MM.1S (cell line): Measurements from ENCODE around the gene RTP5.

Experiments used
- EZH2 ChIP-seq: fragments of 300-600 bp; sonication (generic); optimal IDR thresholded peaks from 2 replicates; pipeline ENCODE3; 2017; ENCODE audit warnings: low read depth, mild to moderate bottlenecking, antibody characterized with exemption, low read length, mixed read lengths
- EZH2phosphoT487 ChIP-seq: fragments of 300-600 bp; sonication (generic); IDR thresholded peaks from 2 replicates; pipeline ENCODE4 v1.6.1; 2018; ENCODE audit warnings: antibody characterized with exemption, low read length
- TF ChIP-seq, protein P1 (sequence below): fragments of 300-600 bp; sonication (generic); IDR thresholded peaks from 2 replicates; pipeline ENCODE4 v1.5.1; 2016; ENCODE audit warnings: antibody characterized with exemption, low read length, mixed read lengths

DNA sequence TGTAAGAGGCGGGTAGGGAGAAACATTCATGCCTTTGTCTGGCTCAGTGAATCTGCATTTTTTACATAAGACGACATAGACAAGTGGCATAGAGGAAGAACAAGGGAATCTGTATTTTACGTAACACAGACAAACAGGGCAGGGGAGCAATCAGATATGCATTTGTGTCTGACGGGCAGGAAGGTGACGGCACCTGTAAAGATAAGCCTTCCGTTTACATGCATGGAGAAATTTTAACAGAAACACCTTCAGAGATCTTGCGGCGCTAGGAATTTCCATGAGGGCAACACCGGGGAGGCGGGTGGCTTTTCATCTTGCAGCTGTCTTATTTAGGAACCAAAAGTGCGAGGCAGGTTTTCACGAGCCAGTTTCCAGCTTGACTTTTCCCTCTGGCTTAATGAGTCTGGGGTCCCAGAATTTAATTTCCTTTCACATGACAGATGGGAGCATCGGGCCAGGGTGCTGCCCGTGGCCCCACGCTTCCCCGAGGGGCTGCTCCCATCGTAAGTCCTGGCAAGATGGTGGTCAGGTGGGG lies 42.6 kb downstream of the RTP5 start:
- TF ChIP-seq EZH2: no peak
- TF ChIP-seq, protein P1, sequence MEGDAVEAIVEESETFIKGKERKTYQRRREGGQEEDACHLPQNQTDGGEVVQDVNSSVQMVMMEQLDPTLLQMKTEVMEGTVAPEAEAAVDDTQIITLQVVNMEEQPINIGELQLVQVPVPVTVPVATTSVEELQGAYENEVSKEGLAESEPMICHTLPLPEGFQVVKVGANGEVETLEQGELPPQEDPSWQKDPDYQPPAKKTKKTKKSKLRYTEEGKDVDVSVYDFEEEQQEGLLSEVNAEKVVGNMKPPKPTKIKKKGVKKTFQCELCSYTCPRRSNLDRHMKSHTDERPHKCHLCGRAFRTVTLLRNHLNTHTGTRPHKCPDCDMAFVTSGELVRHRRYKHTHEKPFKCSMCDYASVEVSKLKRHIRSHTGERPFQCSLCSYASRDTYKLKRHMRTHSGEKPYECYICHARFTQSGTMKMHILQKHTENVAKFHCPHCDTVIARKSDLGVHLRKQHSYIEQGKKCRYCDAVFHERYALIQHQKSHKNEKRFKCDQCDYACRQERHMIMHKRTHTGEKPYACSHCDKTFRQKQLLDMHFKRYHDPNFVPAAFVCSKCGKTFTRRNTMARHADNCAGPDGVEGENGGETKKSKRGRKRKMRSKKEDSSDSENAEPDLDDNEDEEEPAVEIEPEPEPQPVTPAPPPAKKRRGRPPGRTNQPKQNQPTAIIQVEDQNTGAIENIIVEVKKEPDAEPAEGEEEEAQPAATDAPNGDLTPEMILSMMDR: no peak
- no peak for TF ChIP-seq EZH2phosphoT487
